ENCODE measurements around the gene SEMA5B.

Gene SEMA5B

DNA sequence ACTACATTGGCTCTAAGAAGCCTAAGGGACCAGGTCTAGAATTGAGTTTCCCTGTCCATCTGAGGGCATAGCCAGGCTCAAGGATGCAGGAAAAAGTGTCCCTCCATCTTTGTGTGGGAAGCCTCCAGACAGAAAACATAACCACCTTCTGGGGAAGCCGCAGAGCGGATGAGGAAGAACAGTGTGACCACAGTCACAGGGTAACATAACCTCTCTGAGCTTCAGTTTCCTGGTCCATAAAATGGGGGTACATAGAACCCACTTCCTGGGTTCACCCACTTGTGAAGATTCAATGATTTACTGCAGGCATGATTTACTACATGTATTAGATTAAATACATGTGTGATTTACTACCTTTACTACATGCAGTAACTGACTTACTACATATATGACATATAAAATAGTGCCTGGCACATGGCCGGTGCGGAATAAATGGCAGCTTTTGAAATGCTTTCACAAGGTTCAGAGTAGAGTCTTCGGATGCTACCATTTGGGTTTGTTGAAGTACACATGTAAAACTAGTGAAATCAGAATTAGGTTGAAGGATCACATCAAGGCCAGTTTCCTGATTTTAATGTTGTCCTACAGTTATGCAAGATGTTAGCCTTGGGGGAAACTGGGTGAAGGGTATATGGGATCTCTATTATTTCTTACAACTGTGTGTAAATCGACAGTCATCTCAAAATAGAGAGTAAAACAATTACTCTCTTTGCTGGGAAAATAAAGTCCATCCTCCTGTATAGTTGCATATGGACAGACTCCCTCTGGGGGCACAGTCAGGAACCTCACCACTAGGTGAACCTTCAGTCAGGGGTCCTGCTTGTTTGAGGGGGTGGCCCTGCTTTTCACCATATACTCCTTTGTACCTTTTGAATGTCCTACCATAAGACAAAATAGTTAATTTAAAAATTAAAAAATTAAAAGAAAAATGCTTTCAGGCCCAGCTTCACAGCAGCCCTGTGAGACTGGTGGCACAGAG, 86.0 kb downstream of the SEMA5B start:
- DNase-seq: no peak

DNA sequence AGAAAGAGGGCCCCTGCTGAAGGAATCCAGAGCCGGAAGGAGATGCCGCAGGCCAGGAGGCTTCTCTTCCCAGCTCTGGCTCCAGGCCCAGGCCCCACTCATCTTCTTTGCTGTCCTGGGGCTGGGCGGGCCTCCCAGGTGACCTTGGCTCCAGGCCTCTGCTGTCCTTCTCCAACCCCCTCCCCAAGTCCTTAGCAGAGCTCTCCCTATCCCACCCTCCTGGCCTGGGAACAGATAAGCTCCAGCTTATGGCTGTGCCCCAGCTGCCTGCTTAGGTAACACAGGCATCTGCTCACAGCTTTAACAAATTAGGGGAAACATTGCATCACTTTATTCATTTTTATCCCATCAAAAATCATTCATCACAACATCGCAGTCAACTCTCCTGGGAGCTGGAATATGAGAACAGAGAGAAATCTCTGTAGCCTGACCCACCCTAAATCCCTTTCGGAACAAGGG, 86.9 kb downstream of the SEMA5B start:
- DNase-seq: no peak

DNA sequence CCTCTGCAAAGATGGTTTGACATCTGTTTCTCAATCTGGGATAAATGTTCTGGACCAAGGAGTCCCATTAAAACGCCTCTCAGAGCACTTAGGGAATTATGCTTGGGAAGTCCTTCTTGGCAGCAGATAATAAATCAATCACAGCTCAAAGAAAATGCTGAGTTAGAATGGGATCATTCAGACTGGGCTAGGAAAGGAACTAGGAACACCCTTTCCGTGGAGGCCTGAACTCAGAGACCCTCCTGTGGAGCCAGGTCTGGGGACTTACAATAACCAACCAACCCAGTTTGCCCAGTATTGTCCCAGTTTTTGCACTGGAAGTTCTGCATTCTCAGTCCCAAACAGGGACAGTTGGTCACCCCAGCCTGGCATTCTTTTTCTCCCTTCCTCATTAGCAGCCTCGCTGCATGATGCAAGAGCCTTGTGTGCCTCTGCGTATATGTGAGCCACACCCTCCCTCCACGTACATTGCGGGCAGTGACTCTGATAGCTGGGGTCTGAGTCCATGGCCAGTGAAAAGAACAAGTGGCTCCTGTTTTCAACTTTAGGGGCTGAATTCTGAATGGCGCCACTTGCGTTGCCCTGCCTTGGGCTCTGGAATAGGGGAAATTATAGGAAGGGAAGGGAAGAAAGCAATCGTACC, 88.7 kb downstream of the SEMA5B start:
- no peak for DNase-seq

DNA sequence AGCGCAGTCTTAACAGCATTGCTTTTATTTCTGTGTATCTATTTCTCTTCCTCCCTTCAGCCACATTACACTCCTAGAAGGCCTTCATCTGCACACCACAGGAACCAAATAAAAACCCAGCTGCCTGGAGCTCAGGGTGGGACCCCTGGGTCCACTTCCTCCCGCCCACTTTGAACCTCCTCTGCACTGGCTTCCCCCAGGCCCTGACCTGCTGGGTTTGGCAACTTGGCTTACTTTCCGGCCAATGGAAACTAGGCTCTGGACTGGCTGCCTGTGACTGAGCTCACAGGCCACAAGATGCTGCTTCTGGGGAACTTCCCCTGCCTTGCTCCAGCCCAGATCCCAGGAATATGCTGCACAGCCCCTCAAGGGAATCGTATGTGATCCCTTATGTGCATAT, 89.8 kb downstream of the SEMA5B start:
- no peak for DNase-seq

DNA sequence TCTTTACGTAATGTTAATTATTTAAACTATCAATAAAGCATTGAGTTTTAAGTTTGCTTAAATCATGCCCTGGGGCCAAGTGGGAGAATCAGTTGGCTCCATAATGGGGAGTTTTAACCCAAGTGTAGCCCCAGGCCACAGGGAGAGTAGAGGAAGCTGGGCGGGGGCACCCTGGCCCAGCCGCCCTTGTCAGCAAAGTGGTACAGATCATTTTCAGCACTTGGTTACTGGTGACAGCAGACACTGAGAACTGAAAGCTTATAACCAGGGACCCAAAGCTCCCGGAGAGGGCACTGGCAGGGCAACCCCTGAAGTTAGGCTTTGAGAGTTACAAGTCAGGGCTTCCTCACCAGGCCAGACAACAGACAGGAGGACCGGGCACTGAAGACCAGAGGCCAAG, 90.6 kb downstream of the SEMA5B start:
- no peak for DNase-seq

DNA sequence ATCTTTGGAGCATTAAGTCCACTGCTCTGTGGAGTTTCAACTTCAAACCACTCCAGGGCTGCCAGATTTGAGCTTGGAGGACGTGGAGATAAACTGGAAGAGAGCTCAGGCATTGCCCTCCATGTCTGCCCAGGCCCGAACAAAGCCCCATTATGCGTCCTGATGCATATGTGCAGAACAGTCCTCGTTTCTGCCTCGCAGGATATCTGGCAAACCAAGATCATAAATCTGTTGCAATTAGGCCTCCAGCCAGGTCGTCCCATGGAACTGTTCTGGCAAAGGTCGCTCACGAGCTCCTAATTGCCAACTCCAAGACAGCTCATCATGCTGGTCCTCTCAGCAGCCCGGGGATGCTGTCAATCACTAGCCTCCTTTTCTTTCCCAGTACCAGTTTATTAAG, 91.2 kb downstream of the SEMA5B start:
- DNase-seq: no peak

DNA sequence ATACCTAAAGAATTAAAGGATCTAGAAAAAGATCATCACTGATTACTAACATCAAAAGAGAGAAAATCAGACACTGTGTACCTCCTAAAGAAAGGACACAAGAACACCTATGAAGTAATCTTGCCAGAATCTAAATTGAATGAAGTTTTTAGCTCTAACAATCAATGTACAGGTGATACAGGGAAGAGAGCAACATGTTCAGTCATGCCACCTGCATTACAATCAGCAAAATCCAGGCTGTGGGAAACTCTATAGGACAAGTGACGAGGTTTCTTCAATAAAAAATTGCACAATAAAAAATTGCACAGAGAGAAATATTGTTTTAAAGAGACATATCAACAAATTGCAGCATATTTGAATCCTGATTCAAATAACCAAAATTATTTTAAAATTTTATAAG, 93.3 kb downstream of the SEMA5B start:
- DNase-seq: no peak

DNA sequence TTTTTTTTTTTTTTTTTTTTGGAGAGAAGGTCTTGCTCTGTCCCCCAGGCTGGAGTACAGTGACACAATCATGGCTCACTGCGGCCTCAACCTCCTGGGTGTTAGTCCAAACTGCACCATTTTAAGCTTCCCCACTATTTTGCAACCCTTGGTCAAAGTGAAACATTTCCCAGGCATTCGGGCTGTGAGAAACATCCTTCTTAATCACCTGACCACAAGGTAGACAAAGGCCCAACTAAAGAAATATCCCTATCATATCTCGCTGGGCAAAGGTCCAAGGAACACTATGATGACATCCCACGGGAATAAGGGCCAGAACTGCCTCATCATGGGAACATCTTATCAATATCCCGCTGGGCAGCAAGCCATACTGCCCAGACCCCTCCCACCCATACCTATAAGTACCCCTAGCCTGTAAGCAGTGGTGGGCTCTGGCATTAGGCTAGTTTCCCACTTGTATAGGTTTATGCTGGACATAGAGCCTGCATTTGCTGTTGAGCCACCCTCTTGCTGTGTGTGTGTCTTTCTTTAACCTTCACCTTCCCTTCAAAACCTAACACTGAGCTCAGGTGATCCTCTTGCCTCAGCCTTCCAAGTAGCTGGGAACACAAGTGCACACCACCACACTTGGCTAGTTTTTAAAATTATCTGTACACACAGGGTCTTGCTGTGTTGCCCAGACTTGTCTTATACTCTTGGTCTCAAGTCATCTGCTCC, 95.2 kb downstream of the SEMA5B start:
- DNase-seq: no peak

DNA sequence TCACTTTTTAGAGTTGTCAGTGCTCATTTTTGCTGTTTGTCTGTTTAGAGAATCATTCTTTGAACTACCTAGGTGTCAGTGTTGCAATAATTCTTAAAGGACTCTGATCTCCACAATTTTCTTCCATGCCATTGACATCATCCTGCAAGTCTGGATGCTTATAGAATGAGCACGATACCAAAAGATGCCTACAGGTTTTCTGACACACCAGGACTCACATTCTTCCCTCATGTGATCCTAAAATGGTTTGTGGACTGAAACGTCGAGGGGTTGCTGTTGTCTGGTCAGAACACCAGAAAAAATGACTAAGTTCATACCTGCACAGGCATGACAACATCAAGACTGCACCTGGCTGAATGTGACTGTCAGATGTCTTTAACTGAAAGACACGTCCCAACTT, 95.9 kb downstream of the SEMA5B start:
- DNase-seq: no peak

DNA sequence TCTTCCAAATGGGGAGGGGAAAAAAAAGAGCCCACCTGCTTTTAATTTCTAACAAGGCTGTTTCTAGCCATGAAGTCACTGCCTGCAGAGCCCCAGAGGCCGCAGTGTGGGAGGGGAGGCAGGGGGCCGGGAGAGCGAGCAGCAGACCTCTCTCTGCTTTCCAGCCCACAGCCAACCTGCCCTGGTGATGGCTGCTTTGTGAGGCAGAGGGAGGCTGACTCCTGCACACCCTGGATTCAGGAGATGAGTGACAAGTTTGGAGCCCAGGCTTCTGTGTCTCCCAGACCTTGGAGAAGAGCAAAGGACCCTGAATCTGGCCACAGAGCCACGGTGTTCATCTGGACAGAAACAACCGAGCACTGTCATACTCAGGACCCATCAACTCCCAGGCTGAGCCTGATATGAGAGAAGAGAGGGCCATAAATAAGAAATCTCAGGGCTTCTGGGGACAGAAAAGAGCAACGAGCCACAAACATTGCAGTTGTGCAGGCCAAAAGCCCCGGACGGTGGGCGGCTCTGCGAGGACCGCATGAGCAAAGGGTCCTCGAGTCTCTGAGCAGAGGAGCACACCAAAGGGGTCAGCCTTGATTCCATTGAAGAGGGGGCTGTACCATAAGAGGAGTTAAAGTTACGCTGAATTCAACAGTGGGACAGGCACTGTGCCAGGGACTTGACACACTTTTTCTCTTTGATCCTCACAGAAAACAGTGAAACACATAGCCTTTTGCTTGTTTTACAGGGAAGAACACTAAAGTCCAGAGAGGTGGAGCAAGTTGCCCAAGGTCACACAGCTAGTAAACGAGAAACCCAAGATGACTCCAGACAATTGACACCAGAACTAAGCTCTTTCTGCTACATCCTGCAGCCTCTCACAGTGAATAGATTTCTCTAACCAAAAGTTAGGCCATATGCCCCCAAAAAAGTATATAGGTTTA, 97.2 kb downstream of the SEMA5B start:
- DNase-seq: no peak

DNA sequence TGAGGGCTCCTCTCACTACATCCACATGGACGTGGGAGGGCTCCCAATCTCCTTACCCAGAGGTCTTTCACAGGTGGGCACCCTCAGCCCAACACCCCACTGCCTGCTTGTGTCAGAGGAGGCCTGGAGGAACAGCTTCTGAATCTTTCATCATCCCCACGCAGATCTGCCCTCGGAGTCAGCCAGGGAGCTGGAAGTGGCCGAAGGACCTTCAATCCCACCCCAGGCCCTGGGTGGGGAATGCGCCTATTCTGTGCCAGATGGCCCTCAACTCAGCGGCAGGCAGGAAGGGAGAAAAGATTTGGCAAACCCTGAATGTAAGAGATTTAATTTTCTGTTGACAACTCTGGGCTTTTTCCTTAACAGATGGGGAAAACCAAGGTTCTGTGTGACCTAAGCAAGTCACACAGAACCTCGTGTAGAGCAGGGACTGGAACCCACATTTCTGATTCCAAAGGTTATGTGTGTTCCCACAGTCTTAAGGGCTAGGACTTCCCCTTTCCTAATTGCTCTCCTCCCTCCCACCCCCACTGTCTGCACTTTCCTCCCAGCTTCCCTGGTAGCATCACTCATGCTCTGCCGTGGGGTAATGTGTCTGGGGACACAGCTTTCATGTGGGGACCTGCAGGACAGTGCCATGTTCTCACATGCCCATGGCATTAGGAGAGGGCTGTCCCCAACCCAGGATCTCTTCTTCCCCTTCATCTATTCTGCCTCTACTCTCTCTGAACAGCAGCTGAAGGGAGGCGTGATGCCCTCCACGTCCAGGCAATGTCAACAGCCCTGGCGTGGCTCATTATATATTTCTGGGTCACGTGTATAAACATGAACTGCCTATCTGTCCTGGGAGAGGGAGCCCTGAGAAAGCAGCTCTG, 98.1 kb downstream of the SEMA5B start:
- DNase-seq: no peak

DNA sequence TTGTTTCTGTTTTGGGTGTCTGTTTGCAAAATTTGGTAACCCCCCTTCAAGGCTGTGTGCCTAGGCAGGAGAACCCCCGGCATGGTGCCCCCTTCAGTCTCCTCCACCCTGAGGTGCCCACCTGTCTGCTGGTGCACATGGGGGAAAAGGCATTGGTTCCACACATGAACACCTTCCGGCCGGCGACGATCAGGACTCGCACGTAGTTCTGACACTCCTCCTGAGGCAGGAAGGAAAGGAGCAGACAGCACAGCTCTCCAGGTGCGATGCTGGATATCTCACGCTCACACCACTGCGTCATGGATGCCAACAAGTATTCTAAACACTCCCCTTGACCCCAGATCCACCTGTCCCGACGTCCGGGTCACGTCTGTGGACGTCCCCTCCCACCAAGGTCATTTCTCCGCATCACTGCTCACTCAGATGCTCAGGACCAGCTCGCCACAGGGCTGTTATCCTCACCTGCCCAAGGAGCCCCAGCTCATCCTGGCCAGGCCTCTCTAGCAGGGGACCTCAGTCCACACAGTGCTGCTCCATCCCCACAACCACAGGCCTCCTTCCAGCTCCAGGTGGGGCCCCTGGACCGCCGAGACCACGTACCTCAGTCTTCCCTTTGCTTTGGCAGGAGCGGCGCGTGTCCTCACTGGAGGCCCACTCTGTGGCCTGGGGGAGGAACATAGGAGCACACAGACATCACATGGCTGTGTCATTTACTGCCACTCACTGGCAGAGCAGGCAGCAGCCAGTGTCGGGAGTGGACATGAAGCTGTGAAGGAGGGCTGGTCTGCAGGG, 99.0 kb downstream of the SEMA5B start:
- DNase-seq: no peak

DNA sequence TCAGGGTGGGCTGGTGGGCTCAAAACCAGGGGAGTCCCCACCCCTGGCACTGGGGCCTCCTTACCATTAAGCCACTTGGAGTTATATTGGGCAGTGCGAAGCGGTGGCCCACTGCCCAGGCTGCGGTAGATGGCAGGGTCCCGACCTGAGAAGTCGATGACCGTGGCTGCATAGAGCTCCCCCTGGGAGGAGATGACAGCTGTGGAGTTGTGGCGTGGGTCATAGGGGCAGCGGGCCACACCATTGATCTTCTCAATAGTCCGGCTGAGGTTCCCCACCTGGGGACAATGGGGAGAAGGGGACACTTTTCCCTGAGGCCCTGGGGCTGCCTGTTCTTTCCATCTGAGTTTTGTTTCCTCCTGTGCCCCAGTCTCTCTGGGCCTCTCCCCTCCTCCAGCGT, 99.8 kb downstream of the SEMA5B start:
- DNase-seq: no peak

DNA sequence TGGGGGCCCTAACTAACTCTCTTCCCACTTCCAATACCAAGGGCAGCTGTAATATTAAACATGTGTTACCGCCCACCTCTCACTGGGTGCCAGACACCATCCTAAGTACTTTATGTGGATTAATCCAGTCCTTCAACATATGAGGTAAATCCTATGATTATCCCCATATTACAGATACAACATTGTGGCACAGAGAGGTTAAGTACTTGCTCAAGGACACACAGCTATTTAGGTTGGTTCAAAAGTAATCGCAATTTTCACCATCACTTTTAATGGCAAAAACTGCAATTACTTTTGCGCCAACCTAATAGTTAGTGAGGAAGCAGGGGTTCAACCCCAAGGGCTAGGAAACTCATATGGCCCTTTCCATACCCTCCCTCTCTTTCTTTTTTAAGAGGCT, 100.8 kb downstream of the SEMA5B start:
- DNase-seq: no peak

DNA sequence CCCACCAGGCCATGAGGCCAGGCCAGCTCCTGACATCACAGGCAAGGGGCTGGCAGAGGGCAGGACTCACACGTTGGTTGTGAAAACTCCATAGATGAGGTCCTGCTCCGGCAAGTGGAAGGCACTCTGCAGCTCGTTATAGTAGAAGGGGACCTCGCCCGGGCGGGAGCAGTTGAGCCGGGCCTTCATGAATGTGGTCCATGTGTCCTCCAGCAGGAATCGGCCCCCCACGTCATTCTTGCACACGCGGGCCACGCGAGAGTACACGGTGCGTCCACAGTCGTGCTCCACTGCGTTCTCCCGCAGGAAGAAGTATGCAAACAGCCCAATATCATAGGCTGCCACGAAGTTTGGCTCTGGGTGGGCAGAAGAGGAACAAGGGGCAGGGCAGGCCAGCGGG, 101.2 kb downstream of the SEMA5B start:
- DNase-seq: no peak

DNA sequence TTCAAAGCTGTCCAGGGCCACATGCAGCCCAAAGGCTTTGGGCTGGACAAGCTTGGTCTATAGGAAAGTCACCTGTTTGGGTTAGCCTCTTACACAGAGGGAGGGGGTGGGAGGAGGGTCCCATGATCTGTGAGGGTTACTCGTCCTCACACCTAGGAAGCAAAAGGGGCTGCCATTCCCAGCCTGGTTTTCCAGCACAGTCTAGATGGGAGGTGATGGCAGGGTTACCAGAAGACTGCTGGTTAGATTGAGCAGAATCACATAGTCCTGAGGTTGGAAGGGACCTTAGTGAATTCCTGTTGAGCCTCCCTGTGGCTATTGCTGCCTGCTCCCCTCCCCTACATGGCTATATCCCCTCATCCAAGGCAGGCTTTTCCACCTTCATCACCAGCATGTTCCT, 101.8 kb downstream of the SEMA5B start:
- DNase-seq: no peak

DNA sequence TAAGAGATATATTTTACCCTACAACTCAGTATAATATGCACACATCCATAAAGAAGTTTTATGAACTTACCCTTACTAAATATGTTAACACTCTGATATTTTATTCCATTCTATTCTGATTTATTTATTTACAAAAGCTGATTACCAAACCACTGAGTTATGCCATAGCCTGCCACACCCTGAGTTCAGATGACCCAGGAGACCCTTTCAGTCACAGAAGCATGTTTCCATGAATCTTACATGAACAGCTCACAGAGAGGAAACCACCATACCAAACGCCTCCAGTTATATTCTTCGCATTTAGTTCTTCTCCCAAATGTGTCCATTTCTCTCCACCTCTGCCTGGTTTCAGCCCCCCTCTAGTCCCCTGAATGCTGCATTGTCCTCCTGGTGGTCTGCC, 103.5 kb downstream of the SEMA5B start:
- DNase-seq: no peak

DNA sequence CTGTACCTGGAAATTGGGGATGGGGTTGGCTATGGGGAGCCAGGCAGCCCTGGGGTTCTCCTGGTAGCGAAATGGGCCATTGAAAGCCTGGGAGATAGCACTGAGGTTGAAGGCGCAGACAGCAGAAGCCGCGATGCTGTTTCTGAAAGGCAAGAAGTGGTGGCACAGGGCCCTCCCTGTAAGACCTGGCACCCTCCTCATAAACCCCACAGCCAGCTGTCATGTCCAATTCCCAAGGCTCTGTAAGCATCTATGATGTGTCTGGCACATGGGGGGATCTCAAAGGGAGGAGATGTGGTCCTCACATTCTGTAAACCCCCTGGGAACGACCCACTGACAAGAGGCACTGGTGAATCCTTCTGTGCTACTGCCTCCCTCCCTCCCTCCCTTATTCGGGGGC, 104.0 kb downstream of the SEMA5B start:
- no peak for DNase-seq

DNA sequence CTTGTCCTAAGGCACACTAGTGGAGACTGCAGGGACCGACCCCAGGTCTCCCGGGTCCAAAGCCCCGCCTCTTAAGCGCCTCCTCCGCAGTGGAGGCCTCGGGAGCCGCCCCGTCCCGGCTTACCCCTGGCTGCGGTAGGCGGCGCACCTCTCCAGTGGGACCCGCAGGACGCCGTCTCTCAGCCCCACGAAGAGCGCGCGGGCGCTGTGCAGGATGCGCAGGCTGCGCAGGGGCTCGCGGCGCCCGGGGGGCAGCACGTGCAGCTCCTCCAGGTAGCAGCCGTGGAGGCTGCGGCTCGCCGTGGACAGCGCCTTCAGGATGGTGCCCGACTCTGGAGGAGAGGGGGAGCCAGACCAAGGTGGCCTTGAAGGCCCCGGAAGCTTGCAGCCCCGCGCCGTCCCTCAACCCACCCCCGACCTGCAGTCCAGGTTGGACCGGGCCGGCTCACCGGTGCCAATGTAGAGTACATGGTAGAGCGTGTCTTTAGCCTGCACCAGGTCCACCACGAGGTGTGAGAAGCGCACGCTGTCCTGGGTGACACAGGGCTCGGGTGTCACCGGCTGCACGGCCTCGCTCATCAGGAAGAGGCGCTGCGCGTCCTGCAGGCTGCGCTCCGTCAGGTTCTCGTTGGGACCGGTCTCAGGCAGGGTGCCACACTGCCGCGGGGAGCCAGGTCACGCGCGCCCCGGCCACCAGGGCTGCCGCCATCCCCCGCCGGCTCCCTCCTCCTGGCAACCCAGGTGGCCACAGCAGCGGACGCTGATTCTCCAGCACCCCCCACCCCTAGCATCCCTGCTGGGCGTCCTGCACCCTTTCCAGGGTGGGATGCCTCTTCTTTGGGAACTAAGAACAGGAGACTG, 105.5 kb downstream of the SEMA5B start:
- DNase-seq: no peak

DNA sequence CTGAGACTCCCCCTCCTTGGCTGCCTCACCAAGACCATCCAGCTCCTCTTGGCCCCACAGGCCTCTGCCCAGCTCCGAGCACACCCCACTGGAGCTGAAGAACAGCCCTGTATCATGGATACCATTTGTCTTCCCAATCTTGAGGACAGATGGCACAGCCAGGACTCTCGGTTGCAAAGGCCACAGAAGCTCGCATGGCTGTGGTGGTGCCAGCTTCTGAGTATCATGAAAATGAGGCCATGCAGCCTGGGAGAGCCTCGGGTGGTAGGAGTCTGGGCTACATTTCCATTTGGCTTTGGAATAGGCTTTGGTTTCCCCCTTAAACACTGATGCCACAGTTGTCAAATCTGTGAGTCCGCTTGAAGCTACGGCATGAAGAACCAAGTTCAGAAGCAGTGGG, 106.6 kb downstream of the SEMA5B start:
- DNase-seq: no peak
